HepG2 (cell line): ENCODE measurements around the gene TMEM190. TPM values are rescaled to one million over a fixed set of nuclear protein-coding genes. Genes with fewer than 3 reads are reported as not detected.

Experiments used
- ARNT ChIP-seq: fragments of 450-650 bp; IDR thresholded peaks from 2 replicates; pipeline ENCODE4 v1.6.1; 2017
- CBX5 ChIP-seq: sonication (generic); formaldehyde crosslinking; IDR thresholded peaks from 2 replicates; pipeline ENCODE4 v1.4.0; 2020; ENCODE audit warnings: missing genetic modification reagents, borderline replicate concordance
- KDM4B ChIP-seq: sonication (generic); formaldehyde crosslinking; IDR thresholded peaks from 2 replicates; pipeline ENCODE4 v1.4.0; 2020; ENCODE audit warnings: missing genetic modification reagents
- NFIB ChIP-seq: sonication (generic); formaldehyde crosslinking; IDR thresholded peaks from 2 replicates; pipeline ENCODE4 v1.9.0; 2021; ENCODE audit warnings: missing genetic modification reagents, mild to moderate bottlenecking, borderline replicate concordance
- SALL1 ChIP-seq: sonication (generic); formaldehyde crosslinking; IDR thresholded peaks from 2 replicates; pipeline ENCODE4 v1.8.0; 2022; ENCODE audit warnings: mild to moderate bottlenecking, missing genetic modification reagents
- SNRNP70 ChIP-seq: fragments of 200-400 bp; formaldehyde crosslinking; IDR thresholded peaks from 2 replicates; pipeline ENCODE4 v1.6.1; 2017; ENCODE audit warnings: mild to moderate bottlenecking, low read depth, low read length, moderate library complexity
- ZNF776 ChIP-seq: sonication (generic); formaldehyde crosslinking; IDR thresholded peaks from 2 replicates; pipeline ENCODE4 v1.4.0; 2020; ENCODE audit warnings: mild to moderate bottlenecking, missing genetic modification reagents
- ZNF883 ChIP-seq: sonication (generic); formaldehyde crosslinking; IDR thresholded peaks from 2 replicates; pipeline ENCODE4 v1.5.1; 2020; ENCODE audit warnings: mild to moderate bottlenecking, missing genetic modification reagents; ENCODE audit errors: not compliant biosample characterization
- polyA plus RNA-seq, 8 experiments: library from polyadenylated mRNA; depleted of rRNA in 3 of 8; stranded (reverse) in 7 of 8; unstranded in 1 of 8; fragments of >200 nt; fragmentation: Illumina TruSeq in 4 of 8; extraction: Trizol in 4 of 8; gene quantifications; 2 replicates each; pipeline versions ENCODE4 v1.2.1 to v1.2.3, GENCODE V29; 2011 to 2016; ENCODE audit warnings: low read depth in 4 of 8, missing spikeins in 1 of 8, mixed read lengths in 1 of 8; ENCODE audit not compliant: insufficient read depth in 1 of 8
- total RNA-seq, 5 experiments: library from RNA; depleted of rRNA; stranded (reverse); fragments of >200 nt; fragmentation: Illumina TruSeq; extraction: Trizol; gene quantifications; 2 replicates each; pipeline ENCODE4 v1.2.3, GENCODE V29; 2016; ENCODE audit warnings: low read depth in 1 of 5
- TF ChIP-seq, protein P1 (sequence below): sonication (generic); formaldehyde crosslinking; IDR thresholded peaks from 2 replicates; pipeline ENCODE4 v1.5.1; 2020; ENCODE audit warnings: missing genetic modification reagents, mild to moderate bottlenecking, borderline replicate concordance
- TF ChIP-seq, protein P2 (sequence below): sonication (generic); formaldehyde crosslinking; IDR thresholded peaks from 2 replicates; pipeline ENCODE4 v1.5.1; 2020; ENCODE audit warnings: mild to moderate bottlenecking, missing genetic modification reagents, moderate library complexity
- TF ChIP-seq, protein P3 (sequence below): sonication (generic); formaldehyde crosslinking; IDR thresholded peaks from 2 replicates; pipeline ENCODE4 v1.9.0; 2022; ENCODE audit warnings: low read depth, missing genetic modification reagents
- TF ChIP-seq, protein P4 (sequence below): sonication (generic); formaldehyde crosslinking; IDR thresholded peaks from 2 replicates; pipeline ENCODE4 v1.4.0; 2020; ENCODE audit warnings: missing genetic modification reagents
- TF ChIP-seq, protein P5 (sequence below): sonication (generic); formaldehyde crosslinking; IDR thresholded peaks from 2 replicates; pipeline ENCODE4 v1.4.0; 2020; ENCODE audit warnings: missing genetic modification reagents
- TF ChIP-seq, protein P6 (sequence below): IDR thresholded peaks from 2 replicates; pipeline ENCODE4 v1.6.1; 2016; ENCODE audit warnings: low read depth, borderline replicate concordance
- TF ChIP-seq, protein P7 (sequence below): sonication (generic); formaldehyde crosslinking; IDR thresholded peaks from 2 replicates; pipeline ENCODE4 v1.8.1; 2022; ENCODE audit warnings: mild to moderate bottlenecking, missing genetic modification reagents

Gene TMEM190
- total and polyA plus RNA-seq, 2 of the 13 experiments (the other 11 are each of a cell fraction or from before 2014, with no cell fraction given): 0.35 to 0.83 TPM

DNA sequence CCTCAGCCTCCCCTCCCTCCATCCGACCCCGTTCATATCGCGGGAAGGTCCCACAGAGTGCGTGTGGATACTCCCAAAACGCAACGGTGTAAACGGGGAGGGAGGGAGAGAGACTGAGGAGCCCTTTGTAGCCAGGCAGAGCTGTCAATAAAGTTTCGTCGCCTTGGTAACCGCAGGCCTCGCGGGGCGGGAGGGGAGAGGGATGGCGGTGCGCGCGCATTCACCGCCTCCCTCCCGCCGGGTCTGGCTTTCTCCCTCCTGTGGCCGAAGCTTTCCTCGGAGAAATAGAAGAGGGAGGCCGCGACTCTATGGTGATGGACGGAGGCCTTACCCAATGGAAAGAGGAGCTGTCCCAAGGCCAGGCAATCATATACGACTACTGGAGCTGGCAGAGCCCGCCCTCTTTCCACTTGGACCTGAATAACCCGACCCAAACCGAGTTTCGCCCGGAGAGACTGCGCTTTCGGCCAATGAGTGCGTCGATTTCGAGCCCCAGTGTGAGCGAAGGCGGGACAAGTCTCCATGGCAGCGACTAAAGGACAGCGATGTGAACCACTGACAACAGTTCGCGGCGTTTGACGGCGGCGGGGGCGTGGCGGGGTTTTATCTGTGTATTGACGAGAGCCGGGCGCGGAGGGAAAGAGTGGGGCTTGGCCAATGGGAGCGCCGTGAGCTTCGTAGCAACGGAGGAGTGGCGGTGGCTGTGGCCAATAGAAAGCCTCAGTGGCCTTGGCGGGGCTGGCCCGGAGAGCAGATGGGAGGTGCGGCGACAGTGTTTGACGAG is 37.3 kb upstream of the TMEM190 start, which contains the start of gene KMT5C (continued):
- TF ChIP-seq, protein P1, sequence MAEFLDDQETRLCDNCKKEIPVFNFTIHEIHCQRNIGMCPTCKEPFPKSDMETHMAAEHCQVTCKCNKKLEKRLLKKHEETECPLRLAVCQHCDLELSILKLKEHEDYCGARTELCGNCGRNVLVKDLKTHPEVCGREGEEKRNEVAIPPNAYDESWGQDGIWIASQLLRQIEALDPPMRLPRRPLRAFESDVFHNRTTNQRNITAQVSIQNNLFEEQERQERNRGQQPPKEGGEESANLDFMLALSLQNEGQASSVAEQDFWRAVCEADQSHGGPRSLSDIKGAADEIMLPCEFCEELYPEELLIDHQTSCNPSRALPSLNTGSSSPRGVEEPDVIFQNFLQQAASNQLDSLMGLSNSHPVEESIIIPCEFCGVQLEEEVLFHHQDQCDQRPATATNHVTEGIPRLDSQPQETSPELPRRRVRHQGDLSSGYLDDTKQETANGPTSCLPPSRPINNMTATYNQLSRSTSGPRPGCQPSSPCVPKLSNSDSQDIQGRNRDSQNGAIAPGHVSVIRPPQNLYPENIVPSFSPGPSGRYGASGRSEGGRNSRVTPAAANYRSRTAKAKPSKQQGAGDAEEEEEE (CRISPR knock-in tag): no peak
- TF ChIP-seq, protein P2, sequence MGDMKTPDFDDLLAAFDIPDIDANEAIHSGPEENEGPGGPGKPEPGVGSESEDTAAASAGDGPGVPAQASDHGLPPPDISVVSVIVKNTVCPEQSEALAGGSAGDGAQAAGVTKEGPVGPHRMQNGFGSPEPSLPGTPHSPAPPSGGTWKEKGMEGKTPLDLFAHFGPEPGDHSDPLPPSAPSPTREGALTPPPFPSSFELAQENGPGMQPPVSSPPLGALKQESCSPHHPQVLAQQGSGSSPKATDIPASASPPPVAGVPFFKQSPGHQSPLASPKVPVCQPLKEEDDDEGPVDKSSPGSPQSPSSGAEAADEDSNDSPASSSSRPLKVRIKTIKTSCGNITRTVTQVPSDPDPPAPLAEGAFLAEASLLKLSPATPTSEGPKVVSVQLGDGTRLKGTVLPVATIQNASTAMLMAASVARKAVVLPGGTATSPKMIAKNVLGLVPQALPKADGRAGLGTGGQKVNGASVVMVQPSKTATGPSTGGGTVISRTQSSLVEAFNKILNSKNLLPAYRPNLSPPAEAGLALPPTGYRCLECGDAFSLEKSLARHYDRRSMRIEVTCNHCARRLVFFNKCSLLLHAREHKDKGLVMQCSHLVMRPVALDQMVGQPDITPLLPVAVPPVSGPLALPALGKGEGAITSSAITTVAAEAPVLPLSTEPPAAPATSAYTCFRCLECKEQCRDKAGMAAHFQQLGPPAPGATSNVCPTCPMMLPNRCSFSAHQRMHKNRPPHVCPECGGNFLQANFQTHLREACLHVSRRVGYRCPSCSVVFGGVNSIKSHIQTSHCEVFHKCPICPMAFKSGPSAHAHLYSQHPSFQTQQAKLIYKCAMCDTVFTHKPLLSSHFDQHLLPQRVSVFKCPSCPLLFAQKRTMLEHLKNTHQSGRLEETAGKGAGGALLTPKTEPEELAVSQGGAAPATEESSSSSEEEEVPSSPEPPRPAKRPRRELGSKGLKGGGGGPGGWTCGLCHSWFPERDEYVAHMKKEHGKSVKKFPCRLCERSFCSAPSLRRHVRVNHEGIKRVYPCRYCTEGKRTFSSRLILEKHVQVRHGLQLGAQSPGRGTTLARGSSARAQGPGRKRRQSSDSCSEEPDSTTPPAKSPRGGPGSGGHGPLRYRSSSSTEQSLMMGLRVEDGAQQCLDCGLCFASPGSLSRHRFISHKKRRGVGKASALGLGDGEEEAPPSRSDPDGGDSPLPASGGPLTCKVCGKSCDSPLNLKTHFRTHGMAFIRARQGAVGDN (CRISPR knock-in tag): peak; percentile 63
- TF ChIP-seq ZNF776 (CRISPR knock-in tag): no peak
- TF ChIP-seq ZNF883: no peak
- no peak for TF ChIP-seq KDM4B (CRISPR knock-in tag)
- TF ChIP-seq, protein P3, sequence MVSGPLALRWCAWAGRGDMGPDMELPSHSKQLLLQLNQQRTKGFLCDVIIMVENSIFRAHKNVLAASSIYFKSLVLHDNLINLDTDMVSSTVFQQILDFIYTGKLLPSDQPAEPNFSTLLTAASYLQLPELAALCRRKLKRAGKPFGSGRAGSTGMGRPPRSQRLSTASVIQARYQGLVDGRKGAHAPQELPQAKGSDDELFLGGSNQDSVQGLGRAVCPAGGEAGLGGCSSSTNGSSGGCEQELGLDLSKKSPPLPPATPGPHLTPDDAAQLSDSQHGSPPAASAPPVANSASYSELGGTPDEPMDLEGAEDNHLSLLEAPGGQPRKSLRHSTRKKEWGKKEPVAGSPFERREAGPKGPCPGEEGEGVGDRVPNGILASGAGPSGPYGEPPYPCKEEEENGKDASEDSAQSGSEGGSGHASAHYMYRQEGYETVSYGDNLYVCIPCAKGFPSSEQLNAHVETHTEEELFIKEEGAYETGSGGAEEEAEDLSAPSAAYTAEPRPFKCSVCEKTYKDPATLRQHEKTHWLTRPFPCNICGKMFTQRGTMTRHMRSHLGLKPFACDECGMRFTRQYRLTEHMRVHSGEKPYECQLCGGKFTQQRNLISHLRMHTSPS: no peak
- TF ChIP-seq CBX5 (CRISPR knock-in tag): no peak
- TF ChIP-seq NFIB (CRISPR knock-in tag): no peak
- TF ChIP-seq, protein P4, sequence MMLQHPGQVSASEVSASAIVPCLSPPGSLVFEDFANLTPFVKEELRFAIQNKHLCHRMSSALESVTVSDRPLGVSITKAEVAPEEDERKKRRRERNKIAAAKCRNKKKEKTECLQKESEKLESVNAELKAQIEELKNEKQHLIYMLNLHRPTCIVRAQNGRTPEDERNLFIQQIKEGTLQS (CRISPR knock-in tag): no peak
- TF ChIP-seq, protein P5, sequence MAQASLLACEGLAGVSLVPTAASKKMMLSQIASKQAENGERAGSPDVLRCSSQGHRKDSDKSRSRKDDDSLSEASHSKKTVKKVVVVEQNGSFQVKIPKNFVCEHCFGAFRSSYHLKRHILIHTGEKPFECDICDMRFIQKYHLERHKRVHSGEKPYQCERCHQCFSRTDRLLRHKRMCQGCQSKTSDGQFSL (CRISPR knock-in tag): no peak; the same call in 1 of the 2 replicates
- peak; percentile 26 for TF ChIP-seq SALL1 (CRISPR knock-in tag)
- no peak for TF ChIP-seq ARNT
- TF ChIP-seq SNRNP70: no peak
- TF ChIP-seq, protein P6, sequence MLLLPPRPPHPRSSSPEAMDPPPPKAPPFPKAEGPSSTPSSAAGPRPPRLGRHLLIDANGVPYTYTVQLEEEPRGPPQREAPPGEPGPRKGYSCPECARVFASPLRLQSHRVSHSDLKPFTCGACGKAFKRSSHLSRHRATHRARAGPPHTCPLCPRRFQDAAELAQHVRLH (CRISPR knock-in tag): peak; percentile 26; the same call in 1 of the 2 replicates
- TF ChIP-seq, protein P7, sequence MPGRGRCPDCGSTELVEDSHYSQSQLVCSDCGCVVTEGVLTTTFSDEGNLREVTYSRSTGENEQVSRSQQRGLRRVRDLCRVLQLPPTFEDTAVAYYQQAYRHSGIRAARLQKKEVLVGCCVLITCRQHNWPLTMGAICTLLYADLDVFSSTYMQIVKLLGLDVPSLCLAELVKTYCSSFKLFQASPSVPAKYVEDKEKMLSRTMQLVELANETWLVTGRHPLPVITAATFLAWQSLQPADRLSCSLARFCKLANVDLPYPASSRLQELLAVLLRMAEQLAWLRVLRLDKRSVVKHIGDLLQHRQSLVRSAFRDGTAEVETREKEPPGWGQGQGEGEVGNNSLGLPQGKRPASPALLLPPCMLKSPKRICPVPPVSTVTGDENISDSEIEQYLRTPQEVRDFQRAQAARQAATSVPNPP: no peak; the same call in 1 of the 2 replicates
